GM19023 (cell line): ENCODE results near the gene ZNF324.

Experiments used
- ATAC-seq: cut with Tn5 transposase; IDR thresholded peaks from one replicate; pipeline ENCODE4 v1.9.1; 2021; ENCODE audit warnings: mild to moderate bottlenecking, moderate library complexity; ENCODE audit not compliant: unreplicated experiment

Gene ZNF324

GRCh38 chr19:58520257-58520599, 53.3 kb downstream of the ZNF324 start:
- ATAC-seq = no peak

DNA sequence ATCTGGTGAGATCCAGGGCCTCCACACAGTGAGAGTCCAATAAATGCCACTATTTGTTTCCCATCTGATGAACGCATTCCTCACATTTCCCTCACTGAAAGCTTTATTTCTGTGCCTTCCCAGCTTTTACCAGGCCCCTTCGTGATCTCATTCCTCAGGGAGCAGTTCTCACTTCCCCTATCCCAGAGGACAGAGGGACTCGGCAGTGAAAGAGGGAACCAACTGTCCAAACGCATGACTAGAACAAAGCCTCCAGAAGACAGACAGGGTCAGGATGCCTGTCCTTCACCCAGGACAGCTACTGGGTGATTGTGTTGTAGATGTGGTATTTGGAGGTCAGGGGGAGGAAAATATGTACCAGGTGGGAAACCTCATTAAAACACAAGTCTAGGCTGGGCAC, 54.8 kb downstream of the ZNF324 start:
- no peak for ATAC-seq

DNA sequence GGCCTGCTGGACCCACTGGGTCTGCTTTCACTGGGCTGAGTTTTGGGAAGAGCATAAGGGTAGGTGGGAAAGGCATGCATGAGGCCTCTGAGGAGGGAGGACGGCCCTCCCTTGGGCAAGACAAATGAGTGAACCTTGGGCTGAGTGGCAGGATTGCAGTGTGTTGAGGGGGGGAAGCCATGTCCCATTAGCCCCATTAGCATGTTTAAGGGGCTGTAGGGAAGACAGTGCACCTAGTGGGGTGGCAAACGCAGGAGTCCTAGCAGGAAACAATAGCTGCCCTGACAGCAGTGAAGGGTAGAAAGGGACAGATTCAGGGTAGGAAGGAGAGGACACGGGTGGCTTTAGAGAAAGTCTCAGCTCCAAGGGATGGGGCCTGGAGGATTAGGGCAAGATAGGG, 55.8 kb downstream of the ZNF324 start:
- ATAC-seq = no peak
